Fibroblast of lung (primary cell): Measurements from ENCODE around the gene ZCCHC2. TPM values are rescaled to one million over a fixed set of nuclear protein-coding genes. Genes with fewer than 3 reads are reported as not detected.

Experiments used
- DNase-seq, 2 donors: peaks; one replicate each; pipeline versions ENCODE4 v3.0.0 to v3.0.0-alpha.2; 2010; ENCODE audit warnings: low read depth in 2 of 2
- H2AFZ ChIP-seq: 2 replicates; pipeline ENCODE4 v1.5.1; 2012; ENCODE audit warnings: low read length, control low read depth, inconsistent platforms
- H3K27ac ChIP-seq: 2 replicates; pipeline ENCODE4 v1.5.1; 2011; ENCODE audit warnings: low read length, control low read depth; ENCODE audit not compliant: insufficient read depth
- H3K27me3 ChIP-seq: 2 replicates; pipeline ENCODE4 v1.5.1; 2011; ENCODE audit warnings: mild to moderate bottlenecking, low read length; ENCODE audit not compliant: control insufficient read depth, insufficient read depth
- H3K36me3 ChIP-seq: 2 replicates; pipeline ENCODE4 v1.5.1; 2011; ENCODE audit warnings: low read length; ENCODE audit not compliant: control insufficient read depth, insufficient read depth
- H3K4me1 ChIP-seq: 2 replicates; pipeline ENCODE4 v1.5.1; 2011; ENCODE audit warnings: low read length; ENCODE audit not compliant: control insufficient read depth, insufficient read depth; ENCODE audit errors: extremely low read depth
- H3K4me2 ChIP-seq: 2 replicates; pipeline ENCODE4 v1.5.1; 2011; ENCODE audit warnings: low read length, control low read depth; ENCODE audit not compliant: insufficient read depth; ENCODE audit errors: extremely low read depth
- H3K4me3 ChIP-seq, 4 experiments: fragments of 200-600 bp in 1 of 4; sonication (generic) in 1 of 4; replicated peaks in 1 of 4; 2 replicates each; pipeline ENCODE4 v1.5.1; 2011 to 2016; ENCODE audit warnings: low read length in 4 of 4, low read depth in 3 of 4, mild to moderate bottlenecking in 3 of 4, control low read depth in 2 of 4, inconsistent platforms in 1 of 4, mixed read lengths in 1 of 4; ENCODE audit not compliant: insufficient read depth in 1 of 4; ENCODE audit errors: control extremely low read depth in 1 of 4
- H3K79me2 ChIP-seq: 2 replicates; pipeline ENCODE4 v1.5.1; 2012; ENCODE audit warnings: mild to moderate bottlenecking, low read length, inconsistent platforms; ENCODE audit not compliant: control insufficient read depth, insufficient read depth
- H3K9ac ChIP-seq: 2 replicates; pipeline ENCODE4 v1.5.1; 2011; ENCODE audit warnings: mild to moderate bottlenecking, low read length, control low read depth; ENCODE audit not compliant: insufficient read depth
- H3K9me3 ChIP-seq: 2 replicates; pipeline ENCODE4 v1.5.1; 2012; ENCODE audit warnings: low read depth, low read length; ENCODE audit not compliant: control insufficient read depth, insufficient read depth
- H4K20me1 ChIP-seq: 2 replicates; pipeline ENCODE4 v1.5.1; 2011; ENCODE audit warnings: low read length; ENCODE audit not compliant: control insufficient read depth, insufficient read depth; ENCODE audit errors: extremely low read depth
- CTCF ChIP-seq, 2 donors: IDR thresholded peaks in 1 of 2; conservative IDR thresholded peaks in 1 of 2; 1 replicate in 1 of 2; 2 replicates in 1 of 2; pipeline ENCODE4 v1.5.1; 2011 to 2012; ENCODE audit warnings: low read length in 2 of 2, control low read depth in 1 of 2, inconsistent platforms in 1 of 2, low read depth in 1 of 2, mild to moderate bottlenecking in 1 of 2
- EZH2 ChIP-seq: IDR thresholded peaks from 2 replicates; pipeline ENCODE4 v1.5.1; 2012; ENCODE audit warnings: low read length, control low read depth, mild to moderate bottlenecking; ENCODE audit errors: missing control alignments
- polyA plus RNA-seq, 2 donors: library from polyadenylated mRNA; depleted of rRNA in 1 of 2; stranded (reverse) in 1 of 2; unstranded in 1 of 2; fragments of >200 nt; gene quantifications; 2 replicates each; pipeline ENCODE4 v1.2.1, GENCODE V29; 2011 to 2012; ENCODE audit warnings: missing spikeins in 1 of 2
- total RNA-seq: library from RNA; depleted of rRNA; stranded (reverse); fragments of >200 nt; gene quantifications from 2 replicates; pipeline ENCODE4 v1.2.1, GENCODE V29; 2014

The ZCCHC2 gene
- total and polyA plus RNA-seq, 2 donors (not counting 1 experiment from before 2014, with no cell fraction given) = 5.3 to 10.9 TPM

GRCh38 chr18:62572456-62572855 lies 49.6 kb downstream of the ZCCHC2 start:
- Histone ChIP-seq H3K27me3 (no peaks in the 10 kb centered on the region), H3K4me2 (no peak overlapping the region), H3K36me3 (peaks cover 9% of the 10 kb centered on the region), H3K27ac (no peak overlapping the region), H3K9ac (no peak overlapping the region), H3K79me2 (no peaks in the 10 kb centered on the region), H4K20me1 (no peaks in the 10 kb centered on the region), H3K4me3 (no peak overlapping the region), H3K4me1 (no peaks in the 10 kb centered on the region), H3K9me3 (no peaks in the 10 kb centered on the region), H2AFZ (no peak overlapping the region)
- DNase-seq = no peak
- no peak for TF ChIP-seq EZH2
- no peak for TF ChIP-seq CTCF (conservative IDR thresholded peaks at IDR 0.05 in 1 of 2, IDR thresholded peaks at IDR 0.05 in 1 of 2; ENCODE audit: low read depth in 1 of 2, low read length in 2 of 2)

GRCh38 chr18:62574776-62575175 lies 52.0 kb downstream of the ZCCHC2 start:
- H4K20me1 ChIP-seq = no peaks in the 10 kb centered on the region
- H3K27ac ChIP-seq = no peak overlapping the region
- H3K9me3 ChIP-seq = no peaks in the 10 kb centered on the region
- H3K27me3 ChIP-seq = no peaks in the 10 kb centered on the region
- peaks cover 9% of the 10 kb centered on the region for H3K36me3 ChIP-seq
- DNase-seq = no peak
- no peaks in the 10 kb centered on the region for H3K79me2 ChIP-seq
- H3K9ac ChIP-seq = no peak overlapping the region
- no peak overlapping the region for H3K4me3 ChIP-seq
- no peak overlapping the region for H3K4me2 ChIP-seq
- TF ChIP-seq CTCF (conservative IDR thresholded peaks at IDR 0.05 in 1 of 2, IDR thresholded peaks at IDR 0.05 in 1 of 2; ENCODE audit: low read depth in 1 of 2, low read length in 2 of 2) (no peak), EZH2 (no peak)
- no peak overlapping the region for H2AFZ ChIP-seq
- no peaks in the 10 kb centered on the region for H3K4me1 ChIP-seq

- H3K27ac ChIP-seq = no peak overlapping the region
- H3K27me3 ChIP-seq = no peaks in the 10 kb centered on the region
- H3K79me2 ChIP-seq = no peaks in the 10 kb centered on the region
- no peak overlapping the region for H2AFZ ChIP-seq
- H3K9ac ChIP-seq = no peak overlapping the region
- H4K20me1 ChIP-seq = no peaks in the 10 kb centered on the region
- no peaks in the 10 kb centered on the region for H3K9me3 ChIP-seq
- H3K4me1 ChIP-seq = no peaks in the 10 kb centered on the region
- peaks cover 9% of the 10 kb centered on the region for H3K36me3 ChIP-seq
- TF ChIP-seq EZH2 (no peak), CTCF (conservative IDR thresholded peaks at IDR 0.05 in 1 of 2, IDR thresholded peaks at IDR 0.05 in 1 of 2; ENCODE audit: low read depth in 1 of 2, low read length in 2 of 2) (no peak)
- H3K4me3 ChIP-seq = no peak overlapping the region
- H3K4me2 ChIP-seq = no peak overlapping the region
- DNase-seq = no peak
These were observed 53.4 kb downstream of the ZCCHC2 start for GRCh38 chr18:62576271-62576670.
